ENCODE measurements around the gene CEACAM8. TPM values are rescaled to one million over a fixed set of nuclear protein-coding genes. Genes with fewer than 3 reads are reported as not detected.

The CEACAM8 gene
- total RNA-seq, 1 experiment from 2014 or later = not detected

DNA sequence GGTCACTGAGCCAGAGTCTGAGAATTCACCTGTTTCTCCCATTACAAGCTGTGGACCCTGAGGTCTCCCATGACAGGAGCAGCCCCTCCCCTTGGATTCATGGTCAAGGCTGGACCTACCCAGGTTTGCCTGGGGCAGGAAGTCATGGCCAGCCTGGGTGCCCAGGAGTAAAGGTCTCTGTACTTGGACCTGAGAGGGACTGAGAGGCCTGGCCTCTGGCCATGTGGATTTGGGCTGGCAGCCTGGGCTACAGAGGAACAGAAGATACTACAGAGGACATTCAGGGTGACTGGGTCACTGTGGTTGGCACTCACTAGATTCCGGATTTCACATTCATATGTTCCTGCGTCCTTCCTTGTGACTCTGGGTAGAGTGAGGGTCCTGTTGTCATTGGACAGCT lies 31.5 kb upstream of the CEACAM8 start:
- Mint-ChIP-seq H3K9me3 (peaks cover 89 to 93% of the 10 kb centered on the region in 2 experiments), H3K36me3 (ENCODE audit: insufficient read depth in 1 of 3, low read depth in 3 of 3) (peaks cover 0 to 29% (median 10%) of the 10 kb centered on the region in 3 experiments; a peak in 5 of 7 replicates), H3K27me3 (ENCODE audit: low read depth) (peaks cover 2% of the 10 kb centered on the region), H3K4me3 (no peak overlapping the region), H3K4me1 (no peaks in the 10 kb centered on the region), H3K27ac (no peak overlapping the region)
- no peak overlapping the region for H2BK20ac ChIP-seq (ENCODE audit: low read depth, low read length, poor library complexity, severe bottlenecking)
- no peaks in the 10 kb centered on the region for H3K23me2 ChIP-seq (ENCODE audit: insufficient read length, low read depth, low read length, poor library complexity, severe bottlenecking)
- no CpG with 5 or more reads among the region's 2 CpGs for WGBS (ENCODE audit: extremely low coverage, insufficient read length, low lambda C conversion rate)
- H2AFZ ChIP-seq (ENCODE audit: low read length) = no peak overlapping the region
- no peak overlapping the region for H4K5ac ChIP-seq (ENCODE audit: insufficient read length, low read depth, low read length)
- H3K18ac ChIP-seq (ENCODE audit: insufficient read length, low read depth, low read length) = no peak overlapping the region
- H2AK5ac ChIP-seq (ENCODE audit: insufficient read length, low read length) = no peak overlapping the region
- H3K79me1 ChIP-seq (ENCODE audit: insufficient read depth, low read depth, low read length, poor library complexity, severe bottlenecking) = no peaks in the 10 kb centered on the region
- no peaks in the 10 kb centered on the region for H3K4me1 ChIP-seq (ENCODE audit: insufficient read depth, low read length)
- no peak overlapping the region for H2BK12ac ChIP-seq (ENCODE audit: insufficient read length, low read depth, low read length)
- no peaks in the 10 kb centered on the region for H3K79me2 ChIP-seq (ENCODE audit: insufficient read depth, low read length)
- H2BK15ac ChIP-seq (ENCODE audit: low read depth, low read length) = no peak overlapping the region
- H2BK5ac ChIP-seq (ENCODE audit: insufficient read length, low read length) = no peak overlapping the region
- no peak overlapping the region for H4K91ac ChIP-seq (ENCODE audit: insufficient read length, low read depth, low read length)
- peaks cover 79% of the 10 kb centered on the region for H3K9me3 ChIP-seq (ENCODE audit: control insufficient read depth, low read depth, low read length)
- no peak overlapping the region for H3T11ph ChIP-seq (ENCODE audit: low read length)
- H3K9ac ChIP-seq (ENCODE audit: extremely low read depth, insufficient read length, low read length) = no peak overlapping the region
- H3K23ac ChIP-seq (ENCODE audit: insufficient read length, low read depth, low read length) = no peak overlapping the region
- no peaks in the 10 kb centered on the region for H3K27me3 ChIP-seq (ENCODE audit: insufficient read depth, low read length)
- no peaks in the 10 kb centered on the region for H4K20me1 ChIP-seq (ENCODE audit: control insufficient read depth, insufficient read depth, insufficient read length)
- H2BK120ac ChIP-seq (ENCODE audit: low read depth, low read length, poor library complexity, severe bottlenecking) = no peak overlapping the region
- H3K4ac ChIP-seq (ENCODE audit: low read depth, low read length) = no peak overlapping the region
- no peak overlapping the region for H3K27ac ChIP-seq (ENCODE audit: insufficient read length, low read depth, low read length)
- no peak for TF ChIP-seq CTCF (conservative IDR thresholded peaks at IDR 0.05)
- H4K8ac ChIP-seq (replicated peaks; ENCODE audit: insufficient read length, low read depth, low read length) = no peak overlapping the region
- DNase-seq = no peak
- no peak overlapping the region for H3K4me2 ChIP-seq (ENCODE audit: insufficient read depth, insufficient read length, low read length)
- no peak overlapping the region for H3K14ac ChIP-seq (ENCODE audit: insufficient read depth, low read length)
- no peak overlapping the region for H3K56ac ChIP-seq (ENCODE audit: insufficient read length, low read depth, low read length)

All from H9 (cell line).